ENCODE results near the gene PCDHB10.
"Not testable (repeated sequence)": the region's sequence is repeated elsewhere in the genome, so short reads cannot be mapped to it uniquely, and the experiment has no call there.

- TF ChIP-seq POLR2AphosphoS5 (IDR thresholded peaks at IDR 0.05; ENCODE audit: borderline replicate concordance, low read depth, low read length); EZH2 (IDR thresholded peaks at IDR 0.05): not testable (repeated sequence)
Observed at GRCh38 chr5:141157901-141158300, 34.3 kb upstream of the PCDHB10 start.

All from SK-N-MC (cell line).